Neural progenitor cell (in vitro differentiated cells): ENCODE measurements around the gene PAQR5. TPM values are rescaled to one million over a fixed set of nuclear protein-coding genes. Genes with fewer than 3 reads are reported as not detected.
A peak's percentile ranks its signal among the peaks of the same experiment; 100 is the strongest.

Source experiments
- DNase-seq: peaks from one replicate; pipeline ENCODE4 v3.0.0-alpha.2; 2016; ENCODE audit warnings: low spot score
- H2AFZ ChIP-seq: fragments of 200-600 bp; sonication (generic); replicated peaks from 2 replicates; pipeline ENCODE4 v1.6.1; 2016; ENCODE audit warnings: antibody characterized with exemption
- H3F3A ChIP-seq: fragments of 200-600 bp; sonication (generic); 2 replicates; pipeline ENCODE4 v1.6.1; 2016; ENCODE audit warnings: antibody characterized with exemption, low read depth
- H3K27ac ChIP-seq: fragments of 200-600 bp; sonication (generic); 2 replicates; pipeline ENCODE4 v1.5.1; 2016; ENCODE audit warnings: mild to moderate bottlenecking
- H3K27me3 ChIP-seq: fragments of 200-600 bp; sonication (generic); 2 replicates; pipeline ENCODE4 v1.6.1; 2016; ENCODE audit warnings: mild to moderate bottlenecking, moderate library complexity
- H3K36me3 ChIP-seq: fragments of 200-600 bp; sonication (generic); 2 replicates; pipeline ENCODE4 v1.5.1; 2016
- H3K4me1 ChIP-seq: fragments of 200-600 bp; sonication (generic); 2 replicates; pipeline ENCODE4 v1.6.1; 2016; ENCODE audit warnings: mixed run types
- H3K4me2 ChIP-seq: fragments of 200-600 bp; sonication (generic); 2 replicates; pipeline ENCODE4 v1.6.1; 2016
- H3K4me3 ChIP-seq: fragments of 200-600 bp; sonication (generic); 2 replicates; pipeline ENCODE4 v1.5.1; 2016
- H3K79me2 ChIP-seq: fragments of 200-600 bp; sonication (generic); 2 replicates; pipeline ENCODE4 v1.6.1; 2016; ENCODE audit warnings: low read depth
- H3K9ac ChIP-seq: fragments of 200-600 bp; sonication (generic); 2 replicates; pipeline ENCODE4 v1.6.1; 2016
- H3K9me3 ChIP-seq: fragments of 200-600 bp; sonication (generic); 2 replicates; pipeline ENCODE4 v1.5.1; 2016; ENCODE audit warnings: low read depth
- H4K20me1 ChIP-seq: fragments of 200-600 bp; sonication (generic); 2 replicates; pipeline ENCODE4 v1.6.1; 2016; ENCODE audit warnings: low read depth
- H3K27ac Mint-ChIP-seq: 3 replicates; pipeline ENCODE4 v1.8.0; 2021; ENCODE audit warnings: mixed read lengths
- H3K27me3 Mint-ChIP-seq: 2 replicates; pipeline ENCODE4 v1.8.0; 2022; ENCODE audit warnings: low read depth, mild to moderate bottlenecking, inconsistent platforms, moderate library complexity, mixed read lengths; ENCODE audit not compliant: insufficient read depth
- H3K36me3 Mint-ChIP-seq: 3 replicates; pipeline ENCODE4 v1.8.0; 2021; ENCODE audit warnings: mixed read lengths
- H3K4me1 Mint-ChIP-seq: 3 replicates; pipeline ENCODE4 v1.8.0; 2021; ENCODE audit warnings: mixed read lengths
- H3K4me3 Mint-ChIP-seq: 3 replicates; pipeline ENCODE4 v1.8.0; 2021; ENCODE audit warnings: mild to moderate bottlenecking, moderate library complexity, mixed read lengths
- H3K9me3 Mint-ChIP-seq: 3 replicates; pipeline ENCODE4 v1.8.0; 2020; ENCODE audit warnings: mixed read lengths
- EZH2 ChIP-seq: fragments of 200-600 bp; sonication (generic); IDR thresholded peaks from 2 replicates; pipeline ENCODE4 v1.6.1; 2017; ENCODE audit warnings: antibody characterized with exemption, mild to moderate bottlenecking, moderate library complexity
- EZH2phosphoT487 ChIP-seq: fragments of 200-600 bp; sonication (generic); IDR thresholded peaks from 2 replicates; pipeline ENCODE4 v1.6.1; 2017; ENCODE audit warnings: antibody characterized with exemption
- total RNA-seq: library from RNA; depleted of rRNA; stranded (reverse); fragments of >200 nt; gene quantifications from 2 replicates; pipeline ENCODE4 v1.2.3, GENCODE V29; 2015; ENCODE audit warnings: low replicate concordance
- TF ChIP-seq, protein P1 (sequence below): fragments of 200-600 bp; sonication (generic); IDR thresholded peaks from 2 replicates; pipeline ENCODE4 v1.5.1; 2017; ENCODE audit warnings: antibody characterized with exemption, mild to moderate bottlenecking

The PAQR5 gene
- total RNA-seq, 1 donor from 2014 or later, result 1.4 TPM

DNA sequence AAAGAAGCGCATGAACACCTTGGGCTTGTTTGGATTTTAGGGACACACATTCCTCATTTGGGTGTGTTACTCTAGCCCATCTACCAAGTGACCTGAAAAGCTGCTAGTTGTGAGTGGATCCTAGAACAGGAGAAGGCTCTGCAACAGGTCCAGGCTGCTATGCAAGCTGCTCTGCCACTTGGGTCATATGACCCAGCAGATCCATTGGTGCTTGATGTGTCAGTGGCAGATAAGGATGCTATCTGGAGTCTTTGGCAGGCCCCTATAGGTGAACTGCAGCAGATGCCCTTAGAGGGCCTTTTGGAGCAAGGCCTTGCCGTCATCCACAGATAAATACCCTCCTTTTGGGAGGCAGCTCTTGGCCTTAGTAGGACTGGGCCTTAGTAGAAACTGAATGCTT, 53.2 kb downstream of the PAQR5 start:
- DNase-seq, result no peak
- Mint-ChIP-seq H3K4me3 (no peak overlapping the region), H3K27me3 (peaks cover 4% of the 10 kb centered on the region), H3K4me1 (no peaks in the 10 kb centered on the region), H3K27ac (no peak overlapping the region), H3K9me3 (no peaks in the 10 kb centered on the region), H3K36me3 (no peaks in the 10 kb centered on the region)
- Histone ChIP-seq H3K36me3 (no peaks in the 10 kb centered on the region), H3K27ac (no peak overlapping the region), H3K9ac (no peak overlapping the region), H3K79me2 (no peaks in the 10 kb centered on the region), H3K4me2 (no peak overlapping the region), H2AFZ (no peak overlapping the region), H3F3A (no peaks in the 10 kb centered on the region), H4K20me1 (no peaks in the 10 kb centered on the region), H3K27me3 (no peaks in the 10 kb centered on the region), H3K4me3 (no peak overlapping the region), H3K9me3 (no peaks in the 10 kb centered on the region), H3K4me1 (no peaks in the 10 kb centered on the region)
- TF ChIP-seq EZH2 (no peak), EZH2phosphoT487 (no peak)
- TF ChIP-seq, protein P1, sequence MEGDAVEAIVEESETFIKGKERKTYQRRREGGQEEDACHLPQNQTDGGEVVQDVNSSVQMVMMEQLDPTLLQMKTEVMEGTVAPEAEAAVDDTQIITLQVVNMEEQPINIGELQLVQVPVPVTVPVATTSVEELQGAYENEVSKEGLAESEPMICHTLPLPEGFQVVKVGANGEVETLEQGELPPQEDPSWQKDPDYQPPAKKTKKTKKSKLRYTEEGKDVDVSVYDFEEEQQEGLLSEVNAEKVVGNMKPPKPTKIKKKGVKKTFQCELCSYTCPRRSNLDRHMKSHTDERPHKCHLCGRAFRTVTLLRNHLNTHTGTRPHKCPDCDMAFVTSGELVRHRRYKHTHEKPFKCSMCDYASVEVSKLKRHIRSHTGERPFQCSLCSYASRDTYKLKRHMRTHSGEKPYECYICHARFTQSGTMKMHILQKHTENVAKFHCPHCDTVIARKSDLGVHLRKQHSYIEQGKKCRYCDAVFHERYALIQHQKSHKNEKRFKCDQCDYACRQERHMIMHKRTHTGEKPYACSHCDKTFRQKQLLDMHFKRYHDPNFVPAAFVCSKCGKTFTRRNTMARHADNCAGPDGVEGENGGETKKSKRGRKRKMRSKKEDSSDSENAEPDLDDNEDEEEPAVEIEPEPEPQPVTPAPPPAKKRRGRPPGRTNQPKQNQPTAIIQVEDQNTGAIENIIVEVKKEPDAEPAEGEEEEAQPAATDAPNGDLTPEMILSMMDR, result no peak

DNA sequence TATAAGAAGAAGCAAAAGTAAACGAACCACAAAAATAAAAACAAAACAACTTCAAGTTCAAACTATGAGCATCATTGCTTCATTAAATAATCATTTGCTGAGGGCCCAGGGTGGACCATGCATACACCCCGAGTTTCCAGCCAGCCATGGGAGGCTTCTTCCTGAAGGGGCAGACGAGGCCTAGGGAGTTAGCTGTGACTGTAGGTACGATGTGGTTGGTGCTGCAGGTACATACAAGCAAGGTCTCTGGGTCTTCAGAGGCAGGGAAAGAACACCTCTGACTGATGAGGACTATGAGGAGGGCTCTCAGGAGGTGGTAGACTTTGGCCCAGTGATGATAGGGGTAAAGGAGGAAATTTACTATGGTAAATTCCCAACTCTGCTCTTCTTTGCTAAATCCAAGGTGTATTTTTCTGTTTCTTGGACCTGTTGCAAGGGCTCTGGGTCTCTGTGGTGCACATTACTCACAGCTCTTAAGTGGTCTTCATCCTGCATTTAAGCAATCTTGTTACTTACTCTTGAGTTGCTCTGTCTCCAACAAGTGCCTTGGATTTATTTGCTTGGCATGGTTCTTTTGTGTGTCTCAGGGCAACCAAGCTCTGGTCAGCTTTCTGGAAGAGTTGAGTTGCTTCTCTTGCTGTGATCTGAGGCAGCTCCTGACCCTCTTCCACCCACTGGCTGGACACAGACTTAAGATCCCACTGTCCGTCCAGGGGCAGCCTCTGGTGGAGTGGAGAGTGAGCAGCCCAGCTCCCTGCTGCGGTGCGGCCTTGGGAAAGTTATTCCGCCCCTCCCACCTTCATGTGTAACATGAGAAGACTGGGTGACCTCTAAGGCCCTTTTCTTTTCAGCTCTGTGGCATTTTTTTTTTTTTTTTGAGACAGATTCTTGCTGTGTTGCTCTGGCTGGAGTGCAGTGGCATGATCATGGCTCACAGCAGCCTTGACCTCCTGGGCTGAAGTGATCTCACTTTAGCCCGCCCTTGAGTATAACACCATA, 59.4 kb downstream of the PAQR5 start:
- Histone ChIP-seq H2AFZ (no peak overlapping the region), H3K36me3 (no peaks in the 10 kb centered on the region), H3K79me2 (no peaks in the 10 kb centered on the region), H4K20me1 (no peaks in the 10 kb centered on the region), H3K27ac (no peak overlapping the region), H3K4me2 (peak overlapping the region; percentile 0), H3K27me3 (no peaks in the 10 kb centered on the region), H3F3A (no peaks in the 10 kb centered on the region), H3K4me1 (peaks cover 8% of the 10 kb centered on the region), H3K4me3 (no peak overlapping the region), H3K9ac (no peak overlapping the region), H3K9me3 (no peaks in the 10 kb centered on the region)
- peak overlapping the region; percentile 42 for H3K4me3 Mint-ChIP-seq
- H3K4me1 Mint-ChIP-seq, result peaks cover 22% of the 10 kb centered on the region
- TF ChIP-seq EZH2 (no peak), EZH2phosphoT487 (no peak)
- TF ChIP-seq, protein P1, result no peak
- H3K27me3 Mint-ChIP-seq, result peaks cover 2% of the 10 kb centered on the region
- DNase-seq, result peak; percentile 50
- H3K9me3 Mint-ChIP-seq, result peaks cover 5% of the 10 kb centered on the region
- H3K36me3 Mint-ChIP-seq, result no peaks in the 10 kb centered on the region
- H3K27ac Mint-ChIP-seq, result peak overlapping the region; percentile 97

DNA sequence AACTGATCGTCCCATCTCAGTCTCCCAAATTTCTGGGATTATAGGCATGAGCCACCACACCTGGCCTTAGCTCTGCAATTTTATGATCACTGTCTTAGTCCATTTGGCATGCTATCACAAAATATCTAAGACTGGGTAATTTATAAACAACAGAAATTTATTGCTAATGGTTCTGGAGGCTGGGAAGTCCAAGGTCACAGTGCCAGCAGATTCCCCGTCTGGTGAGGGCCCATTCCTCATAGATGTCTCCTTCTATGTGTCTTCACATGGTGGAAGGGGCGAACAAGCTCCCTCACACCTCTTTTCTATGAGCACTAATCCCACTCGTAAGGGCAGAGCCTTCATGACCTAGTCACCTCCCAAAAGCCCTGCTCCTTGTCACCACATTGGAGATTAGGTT, 60.1 kb downstream of the PAQR5 start:
- Histone ChIP-seq H4K20me1 (no peaks in the 10 kb centered on the region), H3K4me2 (no peak overlapping the region), H3K36me3 (no peaks in the 10 kb centered on the region), H3K79me2 (no peaks in the 10 kb centered on the region), H2AFZ (no peak overlapping the region), H3K4me1 (peaks cover 8% of the 10 kb centered on the region), H3K4me3 (no peak overlapping the region), H3F3A (no peaks in the 10 kb centered on the region), H3K9ac (no peak overlapping the region), H3K9me3 (no peaks in the 10 kb centered on the region), H3K27me3 (no peaks in the 10 kb centered on the region), H3K27ac (no peak overlapping the region)
- TF ChIP-seq, protein P1, result no peak
- TF ChIP-seq EZH2phosphoT487, result no peak
- TF ChIP-seq EZH2, result no peak
- DNase-seq, result no peak
- H3K36me3 Mint-ChIP-seq, result no peaks in the 10 kb centered on the region
- H3K4me1 Mint-ChIP-seq, result peaks cover 24% of the 10 kb centered on the region
- peak overlapping the region; percentile 9 for H3K4me3 Mint-ChIP-seq
- peaks cover 2% of the 10 kb centered on the region for H3K27me3 Mint-ChIP-seq
- no peak overlapping the region for H3K27ac Mint-ChIP-seq
- H3K9me3 Mint-ChIP-seq, result peaks cover 5% of the 10 kb centered on the region
